HEK293 (cell line): Measurements from ENCODE around the gene CRMP1.
"Not testable (repeated sequence)": the region's sequence is repeated elsewhere in the genome, so short reads cannot be mapped to it uniquely, and the experiment has no call there.

Experiments
- CTCF ChIA-PET: fragments of 350-600 bp; formaldehyde crosslinking; extraction: SDS; loops from one replicate; lab custom pipeline; 2021; ENCODE audit warnings: antibody characterized with exemption; lab: Yijun Ruan, JAX
- POLR2A ChIA-PET: fragments of 300-600 bp; formaldehyde crosslinking; extraction: SDS; loops from one replicate; lab custom pipeline; 2020; ENCODE audit warnings: antibody characterized with exemption, inconsistent platforms; lab: Yijun Ruan, JAX
- H3K27ac ChIP-seq: fragments of 200-500 bp; sonication (Bioruptor generic); 2 replicates; pipeline ENCODE4 v1.5.1; 2014; ENCODE audit warnings: low read depth, low read length, control low read depth, inconsistent platforms; ENCODE audit errors: extremely low read depth
- H3K36me3 ChIP-seq, 2 experiments: fragments of 200-500 bp in 1 of 2; sonication (Bioruptor generic) in 1 of 2; 1 replicate in 1 of 2; 2 replicates in 1 of 2; pipeline ENCODE4 v1.5.1; 2014 to 2017; ENCODE audit warnings: inconsistent platforms in 2 of 2, low read length in 2 of 2; ENCODE audit not compliant: control insufficient read depth in 2 of 2, insufficient read depth in 1 of 2
- H3K4me1 ChIP-seq: fragments of 200-500 bp; sonication (Bioruptor generic); 2 replicates; pipeline ENCODE4 v1.5.1; 2014; ENCODE audit warnings: mild to moderate bottlenecking, low read length, inconsistent platforms; ENCODE audit not compliant: control insufficient read depth, insufficient read depth
- H3K4me3 ChIP-seq: 2 replicates; pipeline ENCODE4 v1.5.1; 2011; ENCODE audit warnings: low read depth, mild to moderate bottlenecking, control low read depth, low read length, moderate library complexity
- H3K9me3 ChIP-seq: fragments of 200-500 bp; sonication (Bioruptor generic); 2 replicates; pipeline ENCODE4 v1.5.1; 2014; ENCODE audit warnings: low read depth, low read length, inconsistent platforms; ENCODE audit not compliant: control insufficient read depth, insufficient read depth
- FEZF1 ChIP-seq: fragments of 450-650 bp; formaldehyde crosslinking; IDR thresholded peaks from 2 replicates; pipeline ENCODE4 v1.5.1; 2016; ENCODE audit warnings: missing biosample characterization, missing genetic modification characterization
- KLF1 ChIP-seq: fragments of 450-650 bp; formaldehyde crosslinking; IDR thresholded peaks from 2 replicates; pipeline ENCODE4 v1.5.1; 2016; ENCODE audit warnings: missing biosample characterization, missing genetic modification characterization
- SALL2 ChIP-seq: fragments of 450-650 bp; formaldehyde crosslinking; IDR thresholded peaks from 2 replicates; pipeline ENCODE4 v1.5.0; 2017; ENCODE audit warnings: missing biosample characterization, mild to moderate bottlenecking, missing genetic modification characterization, borderline replicate concordance
- ZFHX2 ChIP-seq: fragments of 450-650 bp; formaldehyde crosslinking; conservative IDR thresholded peaks from 2 replicates; pipeline ENCODE4 v1.5.1; 2016; ENCODE audit warnings: missing biosample characterization, missing genetic modification characterization
- ZNF146 ChIP-seq: fragments of 450-650 bp; formaldehyde crosslinking; IDR thresholded peaks from 2 replicates; pipeline ENCODE4 v1.5.1; 2016; ENCODE audit warnings: missing biosample characterization, missing genetic modification characterization
- ZNF266 ChIP-seq: fragments of 450-650 bp; formaldehyde crosslinking; IDR thresholded peaks from 2 replicates; pipeline ENCODE4 v1.5.1; 2016; ENCODE audit warnings: missing biosample characterization, missing genetic modification characterization, low read depth
- ZNF404 ChIP-seq: fragments of 450-650 bp; formaldehyde crosslinking; IDR thresholded peaks from 2 replicates; pipeline ENCODE4 v1.5.1; 2017; ENCODE audit warnings: missing biosample characterization, missing genetic modification characterization
- ZNF658 ChIP-seq: fragments of 450-650 bp; formaldehyde crosslinking; IDR thresholded peaks from 2 replicates; pipeline ENCODE4; 2016; ENCODE audit warnings: missing biosample characterization, missing genetic modification characterization
- ZNF791 ChIP-seq: fragments of 450-650 bp; formaldehyde crosslinking; IDR thresholded peaks from 2 replicates; pipeline ENCODE4 v1.5.1; 2016; ENCODE audit warnings: missing biosample characterization, missing genetic modification characterization
- TF ChIP-seq, protein P1 (sequence below): fragments of 450-650 bp; formaldehyde crosslinking; IDR thresholded peaks from 2 replicates; pipeline ENCODE4 v1.5.1; 2017; ENCODE audit warnings: missing biosample characterization, missing genetic modification characterization
- TF ChIP-seq, protein P2 (sequence below): fragments of 450-650 bp; formaldehyde crosslinking; IDR thresholded peaks from 2 replicates; pipeline ENCODE4 v1.5.0; 2017; ENCODE audit warnings: missing biosample characterization, missing genetic modification characterization, borderline replicate concordance
- TF ChIP-seq, protein P3 (sequence below): fragments of 450-650 bp; formaldehyde crosslinking; IDR thresholded peaks from 2 replicates; pipeline ENCODE4 v1.5.1; 2016; ENCODE audit warnings: missing biosample characterization, missing genetic modification characterization, low read depth
- TF ChIP-seq, protein P4 (sequence below): fragments of 450-650 bp; IDR thresholded peaks from 2 replicates; pipeline ENCODE4 v1.5.1; 2018; ENCODE audit warnings: missing biosample characterization, missing genetic modification characterization
- TF ChIP-seq, protein P5 (sequence below): fragments of 450-650 bp; formaldehyde crosslinking; IDR thresholded peaks from 2 replicates; pipeline ENCODE4 v1.5.1; 2016; ENCODE audit warnings: missing biosample characterization, missing genetic modification characterization

Gene CRMP1

GRCh38 chr4:5858020-5858769 lies 34.7 kb downstream of the CRMP1 start (continued):
- TF ChIP-seq, protein P1, sequence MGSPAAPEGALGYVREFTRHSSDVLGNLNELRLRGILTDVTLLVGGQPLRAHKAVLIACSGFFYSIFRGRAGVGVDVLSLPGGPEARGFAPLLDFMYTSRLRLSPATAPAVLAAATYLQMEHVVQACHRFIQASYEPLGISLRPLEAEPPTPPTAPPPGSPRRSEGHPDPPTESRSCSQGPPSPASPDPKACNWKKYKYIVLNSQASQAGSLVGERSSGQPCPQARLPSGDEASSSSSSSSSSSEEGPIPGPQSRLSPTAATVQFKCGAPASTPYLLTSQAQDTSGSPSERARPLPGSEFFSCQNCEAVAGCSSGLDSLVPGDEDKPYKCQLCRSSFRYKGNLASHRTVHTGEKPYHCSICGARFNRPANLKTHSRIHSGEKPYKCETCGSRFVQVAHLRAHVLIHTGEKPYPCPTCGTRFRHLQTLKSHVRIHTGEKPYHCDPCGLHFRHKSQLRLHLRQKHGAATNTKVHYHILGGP (tag by site-specific recombination): no peak
- no peak for TF ChIP-seq FEZF1 (tag by site-specific recombination)
- no peak for TF ChIP-seq ZNF658 (tag by site-specific recombination)

- no peaks in the 10 kb centered on the region for H3K9me3 ChIP-seq
- TF ChIP-seq SALL2 (no peak), ZNF266 (tag by site-specific recombination) (0 out of 2 replicates have a peak, but pooled peaks have one; percentile 17), ZNF404 (no peak), KLF1 (tag by site-specific recombination) (0 out of 2 replicates have a peak, but pooled peaks have one; percentile 11), ZNF791 (tag by site-specific recombination) (0 out of 2 replicates have a peak, but pooled peaks have one; percentile 13), ZFHX2 (tag by site-specific recombination) (no peak)
- TF ChIP-seq, protein P2, sequence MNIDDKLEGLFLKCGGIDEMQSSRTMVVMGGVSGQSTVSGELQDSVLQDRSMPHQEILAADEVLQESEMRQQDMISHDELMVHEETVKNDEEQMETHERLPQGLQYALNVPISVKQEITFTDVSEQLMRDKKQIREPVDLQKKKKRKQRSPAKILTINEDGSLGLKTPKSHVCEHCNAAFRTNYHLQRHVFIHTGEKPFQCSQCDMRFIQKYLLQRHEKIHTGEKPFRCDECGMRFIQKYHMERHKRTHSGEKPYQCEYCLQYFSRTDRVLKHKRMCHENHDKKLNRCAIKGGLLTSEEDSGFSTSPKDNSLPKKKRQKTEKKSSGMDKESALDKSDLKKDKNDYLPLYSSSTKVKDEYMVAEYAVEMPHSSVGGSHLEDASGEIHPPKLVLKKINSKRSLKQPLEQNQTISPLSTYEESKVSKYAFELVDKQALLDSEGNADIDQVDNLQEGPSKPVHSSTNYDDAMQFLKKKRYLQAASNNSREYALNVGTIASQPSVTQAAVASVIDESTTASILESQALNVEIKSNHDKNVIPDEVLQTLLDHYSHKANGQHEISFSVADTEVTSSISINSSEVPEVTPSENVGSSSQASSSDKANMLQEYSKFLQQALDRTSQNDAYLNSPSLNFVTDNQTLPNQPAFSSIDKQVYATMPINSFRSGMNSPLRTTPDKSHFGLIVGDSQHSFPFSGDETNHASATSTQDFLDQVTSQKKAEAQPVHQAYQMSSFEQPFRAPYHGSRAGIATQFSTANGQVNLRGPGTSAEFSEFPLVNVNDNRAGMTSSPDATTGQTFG: 0 out of 2 replicates have a peak, but pooled peaks have one; percentile 33
- TF ChIP-seq, protein P3, sequence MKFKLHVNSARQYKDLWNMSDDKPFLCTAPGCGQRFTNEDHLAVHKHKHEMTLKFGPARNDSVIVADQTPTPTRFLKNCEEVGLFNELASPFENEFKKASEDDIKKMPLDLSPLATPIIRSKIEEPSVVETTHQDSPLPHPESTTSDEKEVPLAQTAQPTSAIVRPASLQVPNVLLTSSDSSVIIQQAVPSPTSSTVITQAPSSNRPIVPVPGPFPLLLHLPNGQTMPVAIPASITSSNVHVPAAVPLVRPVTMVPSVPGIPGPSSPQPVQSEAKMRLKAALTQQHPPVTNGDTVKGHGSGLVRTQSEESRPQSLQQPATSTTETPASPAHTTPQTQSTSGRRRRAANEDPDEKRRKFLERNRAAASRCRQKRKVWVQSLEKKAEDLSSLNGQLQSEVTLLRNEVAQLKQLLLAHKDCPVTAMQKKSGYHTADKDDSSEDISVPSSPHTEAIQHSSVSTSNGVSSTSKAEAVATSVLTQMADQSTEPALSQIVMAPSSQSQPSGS (tag by site-specific recombination): peak; percentile 92
- TF ChIP-seq, protein P4, sequence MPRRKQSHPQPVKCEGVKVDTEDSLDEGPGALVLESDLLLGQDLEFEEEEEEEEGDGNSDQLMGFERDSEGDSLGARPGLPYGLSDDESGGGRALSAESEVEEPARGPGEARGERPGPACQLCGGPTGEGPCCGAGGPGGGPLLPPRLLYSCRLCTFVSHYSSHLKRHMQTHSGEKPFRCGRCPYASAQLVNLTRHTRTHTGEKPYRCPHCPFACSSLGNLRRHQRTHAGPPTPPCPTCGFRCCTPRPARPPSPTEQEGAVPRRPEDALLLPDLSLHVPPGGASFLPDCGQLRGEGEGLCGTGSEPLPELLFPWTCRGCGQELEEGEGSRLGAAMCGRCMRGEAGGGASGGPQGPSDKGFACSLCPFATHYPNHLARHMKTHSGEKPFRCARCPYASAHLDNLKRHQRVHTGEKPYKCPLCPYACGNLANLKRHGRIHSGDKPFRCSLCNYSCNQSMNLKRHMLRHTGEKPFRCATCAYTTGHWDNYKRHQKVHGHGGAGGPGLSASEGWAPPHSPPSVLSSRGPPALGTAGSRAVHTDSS (tag by site-specific recombination): peak; percentile 88
- TF ChIP-seq, protein P5, sequence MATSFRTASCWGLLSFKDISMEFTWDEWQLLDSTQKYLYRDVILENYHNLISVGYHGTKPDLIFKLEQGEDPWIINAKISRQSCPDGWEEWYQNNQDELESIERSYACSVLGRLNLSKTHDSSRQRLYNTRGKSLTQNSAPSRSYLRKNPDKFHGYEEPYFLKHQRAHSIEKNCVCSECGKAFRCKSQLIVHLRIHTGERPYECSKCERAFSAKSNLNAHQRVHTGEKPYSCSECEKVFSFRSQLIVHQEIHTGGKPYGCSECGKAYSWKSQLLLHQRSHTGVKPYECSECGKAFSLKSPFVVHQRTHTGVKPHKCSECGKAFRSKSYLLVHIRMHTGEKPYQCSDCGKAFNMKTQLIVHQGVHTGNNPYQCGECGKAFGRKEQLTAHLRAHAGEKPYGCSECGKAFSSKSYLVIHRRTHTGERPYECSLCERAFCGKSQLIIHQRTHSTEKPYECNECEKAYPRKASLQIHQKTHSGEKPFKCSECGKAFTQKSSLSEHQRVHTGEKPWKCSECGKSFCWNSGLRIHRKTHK (tag by site-specific recombination): no peak
- TF ChIP-seq, all 188 proteins: peak for 6
- Histone ChIP-seq H3K4me3 (no peak overlapping the region), H3K27ac (no peak overlapping the region), H3K36me3 (no peaks in the 10 kb centered on the region), H3K4me1 (no peaks in the 10 kb centered on the region)
- ChIA-PET CTCF (no interaction called here), POLR2A (interaction anchor here (0.6 kb wide), 1 partner anchor 13 kb away, joined by 6 read pairs; no protein-coding TSS in a partner anchor)
Measured at GRCh38 chr4:5857199-5857598, 35.7 kb downstream of the CRMP1 start.

- H3K4me1 ChIP-seq, CTCF ChIA-PET, H3K4me3 ChIP-seq, H3K36me3 ChIP-seq, H3K27ac ChIP-seq, POLR2A ChIA-PET, H3K9me3 ChIP-seq: not testable (repeated sequence)
- TF ChIP-seq ZNF146 (tag by site-specific recombination): 0 out of 2 replicates have a peak, but pooled peaks have one; percentile 3
- TF ChIP-seq, protein P4 (tag by site-specific recombination): peak; percentile 88
Measured at GRCh38 chr4:5856362-5856761, 36.5 kb downstream of the CRMP1 start.
